Measurements from ENCODE around the gene CNN1.

DNA sequence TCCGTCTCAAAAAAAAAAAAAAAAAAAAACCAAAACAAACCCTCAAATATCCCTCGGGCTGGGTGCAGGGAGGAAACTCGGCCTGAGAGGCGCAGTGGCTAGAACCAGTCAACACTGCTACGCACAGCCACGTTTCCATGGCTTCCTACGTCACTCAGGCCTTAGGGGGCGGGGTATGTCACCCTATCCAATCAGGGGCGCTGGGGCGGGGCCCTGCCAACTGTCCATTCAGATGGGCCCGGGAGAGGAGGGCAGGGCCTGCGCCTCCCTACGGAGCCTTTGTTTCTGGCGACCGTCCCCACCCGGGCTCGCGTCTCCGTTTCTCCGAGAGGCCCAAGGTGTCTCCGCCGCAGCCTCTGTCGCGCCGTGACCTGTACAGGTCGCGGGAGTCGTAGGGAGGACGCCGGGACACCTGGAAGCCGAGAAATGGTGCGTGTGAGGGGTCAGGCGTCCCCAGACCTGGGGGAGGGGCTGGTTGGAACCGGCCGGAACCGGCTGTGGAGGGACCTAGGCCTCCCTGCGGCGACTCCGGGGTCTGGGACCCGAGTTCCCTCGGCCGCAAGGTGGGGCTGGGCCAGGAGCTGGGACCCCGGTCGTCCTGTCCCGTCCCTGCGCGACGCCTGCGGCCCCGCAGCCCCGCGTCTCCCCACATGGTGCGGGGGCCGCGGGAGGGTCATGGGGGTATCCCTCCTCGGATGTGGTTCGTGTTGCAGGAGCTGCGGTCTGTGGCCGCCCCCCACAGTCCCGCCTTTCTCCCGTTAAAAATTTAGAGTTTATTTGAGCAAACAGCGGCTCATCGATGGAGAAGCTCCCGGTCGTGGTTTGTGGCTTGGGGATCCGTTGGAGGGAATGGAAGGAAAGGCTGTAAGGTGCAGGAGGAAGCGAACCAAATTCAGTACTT, 58.8 kb downstream of the CNN1 start, which contains the start of gene ZNF627:
- TF ChIP-seq GATA2 (IDR thresholded peaks at IDR 0.05; ENCODE audit: low read depth, low read length) (no peak), GATA3 (IDR thresholded peaks at IDR 0.05; ENCODE audit: low read depth, low read length) (no peak)

Data from SH-SY5Y (cell line).